Activated T-cell treated with anti-CD3 and anti-CD28 coated beads, Interleukin-2, amount 50 U/mL, for 4 hours (primary cell): ENCODE results near the gene FAM169A. TPM values are rescaled to one million over a fixed set of nuclear protein-coding genes. Genes with fewer than 3 reads are reported as not detected.
"Not testable (repeated sequence)": the region's sequence is repeated elsewhere in the genome, so short reads cannot be mapped to it uniquely, and the experiment has no call there.

ENCODE experiments used
- ATAC-seq, 2 donors: fragments of 200-7000 bp; cut with Tn5 transposase; one replicate each; pipeline ENCODE4 v1.10.0; 2021
- DNase-seq: peaks from one replicate; pipeline ENCODE4 v3.0.0-alpha.2; 2020
- H3K27me3 Mint-ChIP-seq: one replicate; pipeline ENCODE4 v1.8.0; 2021; ENCODE audit warnings: low read depth, mixed read lengths
- H3K36me3 Mint-ChIP-seq: one replicate; pipeline ENCODE4 v1.8.0; 2022; ENCODE audit warnings: mixed read lengths; ENCODE audit not compliant: insufficient read depth
- H3K4me1 Mint-ChIP-seq: one replicate; pipeline ENCODE4 v1.8.0; 2021; ENCODE audit warnings: low read depth, mixed read lengths
- H3K4me3 Mint-ChIP-seq: one replicate; pipeline ENCODE4 v1.8.0; 2021; ENCODE audit warnings: mild to moderate bottlenecking, moderate library complexity, mixed read lengths
- H3K9me3 Mint-ChIP-seq: one replicate; pipeline ENCODE4 v1.8.0; 2021; ENCODE audit warnings: mixed read lengths
- total RNA-seq, 3 donors: library from RNA; stranded (reverse); gene quantifications; one replicate each; pipeline ENCODE4 v1.2.1, GENCODE V29; 2021

Gene FAM169A
- total RNA-seq, 3 donors from 2014 or later: 10.0 to 13.1 (median 10.2) TPM

DNA sequence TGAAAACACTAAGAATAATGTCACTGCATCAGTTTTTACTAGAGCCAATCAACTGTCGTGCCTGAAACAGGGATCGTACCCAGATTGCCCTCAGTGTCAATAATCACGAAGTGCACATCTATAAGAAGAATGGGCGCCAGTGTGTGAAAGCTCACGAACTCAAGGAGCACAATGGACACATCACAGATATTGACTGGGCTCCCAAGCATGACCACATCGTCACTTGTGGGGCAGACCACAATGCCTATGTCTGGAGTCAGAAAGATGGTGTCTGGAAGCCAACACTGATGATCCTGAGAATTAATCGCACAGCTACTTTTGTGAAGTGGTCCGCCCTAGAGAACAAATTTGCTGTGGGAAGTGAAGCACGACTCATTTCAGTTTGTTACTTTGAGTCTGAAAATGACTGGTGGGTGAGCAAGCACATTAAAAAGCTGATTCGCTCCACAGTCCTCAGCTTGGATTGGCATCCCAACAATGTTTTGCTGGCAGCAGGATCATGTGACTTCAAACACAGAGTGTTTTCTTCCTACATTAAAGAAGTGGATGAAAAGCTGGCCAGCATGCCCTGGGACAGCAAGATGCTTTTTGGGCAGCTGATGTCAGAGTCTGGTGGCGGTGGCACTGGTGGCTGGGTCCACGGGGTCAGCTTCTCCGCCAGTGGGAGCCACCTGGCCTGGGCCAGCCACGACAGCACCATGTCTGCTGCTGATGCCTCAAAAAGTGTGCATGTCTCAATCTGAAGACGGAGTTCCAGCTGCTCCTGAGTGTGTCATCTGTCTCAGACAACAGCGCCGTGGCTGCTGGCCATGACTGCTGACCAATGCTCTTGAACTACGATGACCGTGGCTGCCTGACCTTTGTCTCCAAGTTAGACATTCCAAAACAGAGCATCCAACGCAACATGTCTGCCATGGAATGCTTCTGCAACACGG is 66.9 kb downstream of the FAM169A start:
- Mint-ChIP-seq H3K4me1 (no peaks in the 10 kb centered on the region), H3K36me3 (peaks cover 28% of the 10 kb centered on the region), H3K4me3 (no peak overlapping the region), H3K27me3 (no peaks in the 10 kb centered on the region), H3K9me3 (no peaks in the 10 kb centered on the region)
- ATAC-seq (no peak), DNase-seq (no peak)

DNA sequence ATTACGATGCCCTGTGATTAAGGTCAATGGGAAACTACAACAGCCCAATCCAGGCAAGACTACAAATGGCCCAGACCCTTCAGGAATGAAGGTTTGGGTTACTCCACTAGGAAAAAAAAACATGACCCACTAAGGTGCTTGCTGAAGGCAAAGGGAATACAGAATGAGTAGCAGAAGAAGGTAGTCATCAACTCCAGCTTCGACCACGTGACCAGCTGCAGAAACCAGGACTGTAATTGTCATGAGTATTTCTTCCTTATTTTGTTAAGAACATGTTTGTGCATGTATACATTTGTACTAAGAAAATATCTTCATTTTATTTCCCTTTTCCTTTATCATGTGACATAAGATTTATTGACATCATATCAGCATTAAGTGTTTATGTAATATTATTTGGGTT is 74.5 kb downstream of the FAM169A start:
- not testable (repeated sequence) for DNase-seq, H3K4me1 Mint-ChIP-seq
- H3K36me3 Mint-ChIP-seq: peaks cover 28% of the 10 kb centered on the region

DNA sequence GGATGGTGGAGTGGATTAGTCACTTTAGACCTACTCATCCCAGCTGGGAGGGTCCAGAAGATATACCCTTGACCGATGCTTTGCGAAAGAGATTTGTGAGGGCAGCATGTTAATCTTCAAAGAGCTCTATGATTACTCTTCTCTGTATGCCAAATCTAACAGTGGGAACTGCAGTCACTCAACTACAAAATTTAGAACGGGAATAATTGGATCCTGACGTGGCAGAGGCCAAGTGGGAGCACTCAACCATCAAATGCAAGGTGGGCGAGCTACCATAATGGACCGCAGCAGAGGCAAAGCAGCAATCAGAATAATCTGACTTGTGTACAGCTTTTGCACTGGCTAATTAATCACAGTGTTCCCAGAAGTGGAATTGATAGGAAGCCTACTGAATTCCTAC is 78.8 kb downstream of the FAM169A start:
- no peak for DNase-seq
- no peak for ATAC-seq
- H3K4me3 Mint-ChIP-seq: no peak overlapping the region
- no peaks in the 10 kb centered on the region for H3K9me3 Mint-ChIP-seq
- no peaks in the 10 kb centered on the region for H3K27me3 Mint-ChIP-seq
- no peaks in the 10 kb centered on the region for H3K4me1 Mint-ChIP-seq
- H3K36me3 Mint-ChIP-seq: peaks cover 19% of the 10 kb centered on the region

More for the DNA sequence above, 74.5 kb downstream of the FAM169A start:
- not testable (repeated sequence) for H3K9me3 Mint-ChIP-seq, H3K4me3 Mint-ChIP-seq, ATAC-seq, H3K27me3 Mint-ChIP-seq

DNA sequence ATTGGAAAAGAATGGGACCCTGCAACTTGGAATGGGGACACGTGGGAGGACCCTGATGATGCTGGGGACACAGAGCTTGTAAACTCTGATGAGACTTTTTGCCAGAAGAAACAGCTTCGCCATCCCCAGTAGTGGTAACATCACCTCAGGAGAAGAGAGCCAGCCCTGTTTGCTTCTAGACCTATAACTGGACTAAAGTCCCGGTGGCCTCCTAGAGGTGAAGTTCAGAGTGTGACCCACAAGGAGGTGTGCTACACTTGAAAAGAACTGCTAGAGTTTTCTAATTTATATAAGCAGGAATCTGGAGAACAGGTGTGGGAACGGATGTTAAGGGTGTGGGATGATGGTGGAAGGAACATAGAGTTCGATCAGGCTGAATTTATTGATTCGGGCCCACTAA is 79.3 kb downstream of the FAM169A start:
- Mint-ChIP-seq H3K9me3 (no peaks in the 10 kb centered on the region), H3K4me1 (no peaks in the 10 kb centered on the region), H3K27me3 (no peaks in the 10 kb centered on the region), H3K4me3 (no peak overlapping the region), H3K36me3 (peaks cover 15% of the 10 kb centered on the region)
- DNase-seq (no peak), ATAC-seq (no peak)

DNA sequence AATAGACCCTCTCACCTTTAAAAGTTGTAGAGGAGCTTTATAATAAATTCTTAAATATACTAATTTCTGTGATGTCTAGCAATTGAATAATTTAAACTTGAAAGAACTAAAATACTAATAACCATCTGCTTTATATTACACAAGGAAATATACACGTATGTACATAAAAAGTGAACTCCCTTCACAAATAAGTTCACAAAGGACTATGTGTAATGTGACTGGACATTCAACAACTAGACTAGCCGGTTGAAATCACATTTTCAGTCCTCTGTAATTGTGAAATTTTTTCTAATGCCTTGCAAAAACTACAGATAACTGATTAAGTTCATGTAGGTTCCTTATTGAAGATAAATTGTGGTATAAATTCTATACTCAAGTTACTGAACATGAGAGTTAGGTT is 87.6 kb downstream of the FAM169A start:
- no peak for ATAC-seq
- no peak overlapping the region for H3K4me3 Mint-ChIP-seq
- H3K36me3 Mint-ChIP-seq: peaks cover 14% of the 10 kb centered on the region
- H3K4me1 Mint-ChIP-seq: no peaks in the 10 kb centered on the region
- no peak for DNase-seq
- no peaks in the 10 kb centered on the region for H3K9me3 Mint-ChIP-seq
- H3K27me3 Mint-ChIP-seq: no peaks in the 10 kb centered on the region

DNA sequence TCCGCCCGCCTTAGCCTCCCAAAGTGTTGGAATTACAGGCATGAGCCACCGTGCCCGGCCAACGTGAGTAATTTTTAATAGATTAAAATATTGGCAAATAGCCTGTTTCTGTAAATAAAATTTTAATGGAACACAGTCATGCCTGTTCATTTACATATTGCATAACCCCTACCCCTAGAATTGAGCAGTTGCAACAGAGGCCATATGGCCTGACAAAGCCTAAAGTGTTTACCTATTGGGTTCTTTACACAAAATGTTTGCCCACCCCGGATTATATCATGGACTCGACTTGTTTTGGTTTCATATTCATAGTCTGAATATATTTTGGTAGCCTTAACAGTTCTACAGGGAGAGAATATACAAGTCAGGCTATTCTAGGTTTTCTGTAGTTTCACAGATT is 93.8 kb downstream of the FAM169A start:
- ATAC-seq (no peak), DNase-seq (no peak)
- H3K4me1 Mint-ChIP-seq: peaks cover 16% of the 10 kb centered on the region
- peaks cover 31% of the 10 kb centered on the region for H3K36me3 Mint-ChIP-seq
- no peak overlapping the region for H3K4me3 Mint-ChIP-seq
- H3K27me3 Mint-ChIP-seq: no peaks in the 10 kb centered on the region
- H3K9me3 Mint-ChIP-seq: no peaks in the 10 kb centered on the region

DNA sequence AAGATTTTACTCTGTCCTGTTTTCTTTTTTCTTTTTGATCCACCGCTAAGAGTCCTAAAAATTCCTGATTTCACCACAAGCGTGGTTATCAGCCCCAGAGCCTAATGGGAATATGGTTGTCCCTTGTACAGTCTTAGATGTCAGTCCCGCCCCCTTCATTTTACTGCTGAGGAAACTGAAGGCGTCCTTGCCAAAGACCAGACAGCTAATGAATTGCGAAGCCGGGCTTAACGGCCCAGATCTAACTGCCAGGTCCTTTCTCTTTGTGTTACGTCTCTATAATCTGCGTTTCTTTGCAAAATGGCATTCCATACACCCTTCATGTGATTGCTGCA is 98.6 kb downstream of the FAM169A start:
- Mint-ChIP-seq H3K4me1 (peaks cover 41% of the 10 kb centered on the region), H3K4me3 (peak overlapping the region; percentile 100), H3K36me3 (peaks cover 23% of the 10 kb centered on the region), H3K9me3 (no peaks in the 10 kb centered on the region), H3K27me3 (no peaks in the 10 kb centered on the region)
- ATAC-seq (peak; percentile 6 to 8), DNase-seq (no peak)

DNA sequence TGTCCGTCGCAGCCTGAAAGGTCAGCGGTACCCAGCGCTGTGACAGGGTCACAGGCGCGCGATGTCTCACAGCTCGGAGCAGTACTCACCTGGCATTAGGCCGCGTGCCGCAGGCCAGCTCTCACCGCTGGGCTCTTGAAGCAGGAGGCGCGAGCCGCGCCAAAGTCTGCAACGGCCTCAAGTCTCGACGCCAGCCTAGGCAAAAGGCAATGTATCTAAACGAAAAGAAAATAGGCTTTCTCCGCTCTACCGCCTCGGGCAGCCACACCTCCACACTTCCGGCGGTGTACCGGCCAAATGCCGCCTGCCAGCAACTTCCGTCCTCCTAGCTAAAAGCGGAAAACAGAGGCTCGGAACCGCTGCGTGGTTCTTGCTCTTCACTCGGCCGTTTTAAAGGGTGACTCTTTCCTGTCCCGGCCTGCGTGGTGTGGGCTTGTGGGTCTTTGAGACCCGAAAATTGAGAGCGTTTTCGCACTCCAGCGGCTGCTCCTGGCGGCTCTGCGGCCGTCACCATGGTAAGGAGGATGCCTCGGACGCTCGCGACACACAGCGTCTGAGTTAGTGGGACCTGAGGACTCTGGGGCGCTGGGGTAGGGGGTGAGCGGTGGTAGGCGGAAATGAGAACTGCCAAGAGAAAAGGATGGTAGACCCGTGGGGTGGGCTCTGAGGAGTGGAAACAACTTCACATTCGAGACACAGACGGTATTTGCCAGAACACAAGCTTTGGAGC is 99.2 kb downstream of the FAM169A start, which contains the start of the genes GFM2 and NSA2:
GFM2 (minus strand) TSS at position 269 of the 730 bp plus-strand sequence. CDS start 3,375 bp downstream, outside the sequence.
NSA2 (plus strand) TSS at position 401 of the 730 bp plus-strand sequence; CDS start at position 513, 112 bp downstream.
- H3K4me1 Mint-ChIP-seq: peaks cover 46% of the 10 kb centered on the region
- H3K4me3 Mint-ChIP-seq: peak within 1 kb of the TSS; percentile 100
- DNase-seq (peak; percentile 87), ATAC-seq (peak; percentile 88 to 89)
- no peaks in the 10 kb centered on the region for H3K9me3 Mint-ChIP-seq
- H3K36me3 Mint-ChIP-seq: peaks cover 25% of the 10 kb centered on the region
- H3K27me3 Mint-ChIP-seq: no peaks in the 10 kb centered on the region

DNA sequence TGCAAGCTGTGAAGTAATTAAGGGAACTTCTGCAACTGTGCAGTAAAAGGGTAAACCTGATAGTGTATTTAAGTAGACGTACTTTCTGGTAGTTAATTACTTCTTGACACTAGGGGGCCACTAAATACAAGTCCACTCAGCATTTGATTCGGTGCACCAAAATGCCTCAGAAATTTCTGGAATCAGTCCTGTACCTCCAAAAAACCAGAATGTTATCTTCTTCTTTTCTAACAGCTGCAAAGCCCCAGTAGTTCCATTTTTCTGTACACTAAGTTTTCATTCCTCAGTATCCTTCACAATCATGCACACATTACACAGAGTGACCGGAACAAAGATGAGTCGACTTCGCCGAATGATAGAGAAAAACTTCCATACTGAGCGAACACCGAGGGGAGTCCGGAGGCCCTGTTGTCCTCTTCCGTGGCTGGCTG is 99.8 kb downstream of the FAM169A start:
- peaks cover 51% of the 10 kb centered on the region for H3K4me1 Mint-ChIP-seq
- H3K27me3 Mint-ChIP-seq: no peaks in the 10 kb centered on the region
- no peaks in the 10 kb centered on the region for H3K9me3 Mint-ChIP-seq
- DNase-seq: no peak
- peak; percentile 41 to 51 for ATAC-seq
- peaks cover 24% of the 10 kb centered on the region for H3K36me3 Mint-ChIP-seq
- H3K4me3 Mint-ChIP-seq: peak overlapping the region; percentile 100

DNA sequence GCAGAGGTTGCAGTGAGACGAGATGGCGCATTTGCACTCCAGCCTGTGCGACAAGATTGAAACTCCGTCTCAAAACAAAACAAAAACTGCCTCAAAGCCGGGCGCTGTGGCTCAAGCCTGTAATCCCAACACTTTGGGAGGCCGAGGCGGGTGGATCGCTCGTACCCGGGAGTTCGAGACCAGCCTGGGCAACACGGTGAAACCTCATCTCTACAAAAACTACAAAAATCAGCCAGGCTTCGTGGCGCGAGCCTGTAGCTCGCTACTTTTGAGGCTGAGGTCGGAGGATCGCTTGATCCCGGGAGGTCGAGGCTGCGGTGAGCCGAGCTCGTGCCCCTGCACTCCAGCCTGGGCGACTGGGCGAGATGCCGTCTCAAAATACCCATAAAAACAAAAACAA is 100.3 kb downstream of the FAM169A start:
- Mint-ChIP-seq H3K27me3 (no peaks in the 10 kb centered on the region), H3K4me3 (peak overlapping the region; percentile 100), H3K9me3 (no peaks in the 10 kb centered on the region), H3K36me3 (peaks cover 24% of the 10 kb centered on the region), H3K4me1 (peaks cover 53% of the 10 kb centered on the region)
- DNase-seq (no peak), ATAC-seq (no peak)

DNA sequence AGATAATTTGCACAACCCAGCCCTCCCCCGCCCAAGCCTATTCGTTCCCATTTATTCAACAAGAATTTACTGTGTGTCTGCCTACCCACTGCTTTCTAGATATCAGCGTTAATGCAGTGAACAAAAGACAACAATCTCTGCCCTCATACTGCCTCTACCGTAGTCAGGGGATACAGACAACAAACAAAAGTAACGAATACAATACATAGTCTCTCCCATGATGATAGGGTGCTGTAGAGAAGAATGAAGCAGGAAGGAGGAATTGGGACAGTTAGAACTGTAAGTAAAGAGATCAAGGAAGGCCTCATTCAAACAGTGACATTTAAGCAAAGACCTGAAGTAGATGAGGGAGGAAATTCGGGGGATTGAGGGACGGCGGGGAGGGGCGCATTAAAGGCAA is 101.0 kb downstream of the FAM169A start:
- peaks cover 21% of the 10 kb centered on the region for H3K36me3 Mint-ChIP-seq
- DNase-seq (no peak), ATAC-seq (no peak)
- peak overlapping the region; percentile 100 for H3K4me3 Mint-ChIP-seq
- no peaks in the 10 kb centered on the region for H3K27me3 Mint-ChIP-seq
- H3K9me3 Mint-ChIP-seq: no peaks in the 10 kb centered on the region
- H3K4me1 Mint-ChIP-seq: peaks cover 53% of the 10 kb centered on the region

DNA sequence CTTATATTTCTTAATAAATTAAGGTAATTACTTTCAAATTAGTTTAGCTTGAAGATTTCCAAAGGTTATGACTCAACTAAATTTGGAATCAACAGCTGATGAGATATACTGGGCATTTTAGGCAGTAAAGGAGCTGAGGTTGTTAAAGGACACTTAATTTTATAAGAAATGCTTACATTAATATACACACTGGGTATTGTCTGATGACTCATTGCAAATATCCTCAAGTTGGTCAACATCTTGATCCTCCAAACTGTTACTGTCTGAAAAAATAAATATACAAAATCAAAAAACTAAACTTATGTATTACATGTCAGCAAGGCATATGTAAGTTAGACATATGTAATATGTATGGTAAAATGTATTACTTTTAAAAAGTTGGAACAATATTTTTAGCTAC is 102.7 kb downstream of the FAM169A start:
- Mint-ChIP-seq H3K9me3 (no peaks in the 10 kb centered on the region), H3K27me3 (no peaks in the 10 kb centered on the region), H3K4me1 (peaks cover 49% of the 10 kb centered on the region), H3K36me3 (peaks cover 20% of the 10 kb centered on the region), H3K4me3 (no peak overlapping the region)
- DNase-seq (no peak), ATAC-seq (no peak)

DNA sequence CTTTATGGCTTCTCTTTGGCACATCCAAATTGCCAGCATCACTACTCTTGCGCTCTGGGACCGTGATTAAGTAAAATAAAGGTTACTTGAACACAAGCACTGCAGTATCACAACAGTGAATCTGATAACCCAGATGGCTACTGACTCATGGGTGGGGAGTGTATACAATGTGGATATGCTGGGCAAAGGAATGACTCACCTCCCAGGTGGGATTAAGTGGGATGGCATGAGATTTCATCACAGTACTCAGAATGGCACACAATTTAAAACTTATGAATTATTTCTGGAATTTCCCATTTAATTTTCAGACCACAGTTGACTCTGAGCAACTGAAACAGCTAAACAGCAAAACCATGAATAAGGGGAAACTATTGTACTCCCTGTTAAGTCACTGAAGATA is 103.6 kb downstream of the FAM169A start:
- no peaks in the 10 kb centered on the region for H3K9me3 Mint-ChIP-seq
- DNase-seq (no peak), ATAC-seq (peak; percentile 42 to 46)
- peaks cover 24% of the 10 kb centered on the region for H3K36me3 Mint-ChIP-seq
- H3K27me3 Mint-ChIP-seq: no peaks in the 10 kb centered on the region
- no peak overlapping the region for H3K4me3 Mint-ChIP-seq
- peaks cover 44% of the 10 kb centered on the region for H3K4me1 Mint-ChIP-seq

DNA sequence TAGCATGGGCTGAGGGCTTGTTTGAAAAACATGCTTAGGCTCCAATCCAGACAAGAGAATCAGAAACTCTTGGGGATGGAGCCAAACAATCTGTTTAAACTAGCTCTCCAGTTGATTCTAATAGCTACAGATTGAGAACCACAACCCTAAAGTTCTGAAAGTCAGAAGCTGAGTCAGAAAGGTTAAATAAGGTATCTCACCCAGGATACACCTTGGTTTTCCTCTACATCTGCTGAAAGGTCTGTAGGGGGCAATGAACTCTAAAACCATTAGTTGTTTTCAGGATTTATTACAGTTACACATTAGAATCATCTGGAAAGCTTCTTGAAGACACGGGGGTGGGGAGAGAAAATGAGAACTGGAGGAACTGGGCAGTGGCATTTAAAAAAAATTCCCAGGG is 104.9 kb downstream of the FAM169A start:
- Mint-ChIP-seq H3K4me1 (peaks cover 38% of the 10 kb centered on the region), H3K36me3 (peaks cover 34% of the 10 kb centered on the region), H3K4me3 (no peak overlapping the region), H3K9me3 (peaks cover 5% of the 10 kb centered on the region), H3K27me3 (no peaks in the 10 kb centered on the region)
- ATAC-seq (no peak), DNase-seq (no peak)
